Measurements from ENCODE around the gene GABBR2.

- TF ChIP-seq EZH2phosphoT487 (IDR thresholded peaks at IDR 0.05; ENCODE audit: borderline replicate concordance, low read depth, low read length), result no peak
- TF ChIP-seq CTCF (conservative IDR thresholded peaks at IDR 0.05; ENCODE audit: low read length), result no peak
Observed at GRCh38 chr9:98571643-98572042, 137.1 kb downstream of the GABBR2 start.
